Measurements from ENCODE around the gene KCNMB4.
"Not testable (repeated sequence)": the region's sequence is repeated elsewhere in the genome, so short reads cannot be mapped to it uniquely, and the experiment has no call there.

Gene KCNMB4

DNA sequence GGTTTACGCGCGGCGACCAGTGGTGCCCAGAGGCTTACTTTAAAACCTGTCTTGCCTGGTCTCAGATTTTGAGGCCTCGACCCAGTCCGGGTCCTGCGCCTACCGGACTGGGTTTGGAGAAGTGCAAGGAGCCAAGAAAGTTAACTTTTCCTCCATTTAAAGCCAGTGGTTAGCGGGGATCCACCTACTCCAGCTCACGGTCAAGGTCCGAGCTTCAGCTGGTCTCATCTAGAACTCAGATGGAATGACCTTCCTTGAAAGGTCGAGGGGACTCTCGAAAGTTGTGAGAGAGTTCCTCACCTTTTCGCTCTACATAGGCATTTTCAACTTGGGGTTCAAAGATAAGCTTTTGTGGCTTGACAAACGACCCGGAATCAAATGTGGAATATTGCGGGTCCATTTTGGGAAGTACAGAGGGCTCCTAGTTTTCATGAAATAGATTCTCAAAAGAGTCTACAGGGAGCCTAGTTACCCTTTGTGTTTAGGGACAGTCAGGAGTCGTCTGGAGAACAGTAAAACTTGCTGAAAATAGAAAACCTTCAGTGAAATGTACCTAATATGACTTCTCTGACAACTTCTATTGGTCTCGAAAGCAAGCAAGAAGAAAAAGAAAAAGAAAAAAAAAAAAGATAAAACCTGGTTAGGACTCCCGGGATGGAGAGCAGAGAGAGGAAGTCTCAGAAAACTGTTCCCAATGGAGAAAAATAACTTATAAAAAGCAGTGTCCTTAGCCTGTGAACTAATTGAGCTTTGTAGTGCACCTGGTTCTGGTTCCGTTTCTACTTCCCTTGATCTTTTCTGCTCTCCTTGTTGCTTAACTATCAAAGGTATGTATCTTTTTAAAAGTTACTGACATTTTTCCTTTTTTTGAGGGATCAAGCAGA is 1.4 kb downstream of the KCNMB4 start:
- Histone ChIP-seq H3K27ac (ENCODE audit: low read depth in 2 of 2, low read length in 2 of 2) (no peak overlapping the region), H3K9me3 (ENCODE audit: control insufficient read depth in 2 of 2, low read length in 2 of 2) (no peaks in the 10 kb centered on the region), H3K9ac (ENCODE audit: low read depth in 1 of 2, low read length in 2 of 2) (peak overlapping the region; percentile 0 to 26), H3K36me3 (ENCODE audit: control insufficient read depth in 2 of 2, insufficient read depth in 2 of 2, low read length in 2 of 2) (no peaks in the 10 kb centered on the region), H3K4me3 (ENCODE audit: low read length in 2 of 2) (peak overlapping the region; percentile 59 to 79), H3K27me3 (ENCODE audit: control insufficient read depth in 2 of 2, insufficient read depth in 2 of 2, low read length in 2 of 2) (peaks cover 14 to 30% of the 10 kb centered on the region in 2 donors), H3K4me1 (ENCODE audit: control insufficient read depth in 2 of 2, insufficient read depth in 2 of 2, low read length in 2 of 2) (peaks cover 9 to 10% of the 10 kb centered on the region in 2 donors)

DNA sequence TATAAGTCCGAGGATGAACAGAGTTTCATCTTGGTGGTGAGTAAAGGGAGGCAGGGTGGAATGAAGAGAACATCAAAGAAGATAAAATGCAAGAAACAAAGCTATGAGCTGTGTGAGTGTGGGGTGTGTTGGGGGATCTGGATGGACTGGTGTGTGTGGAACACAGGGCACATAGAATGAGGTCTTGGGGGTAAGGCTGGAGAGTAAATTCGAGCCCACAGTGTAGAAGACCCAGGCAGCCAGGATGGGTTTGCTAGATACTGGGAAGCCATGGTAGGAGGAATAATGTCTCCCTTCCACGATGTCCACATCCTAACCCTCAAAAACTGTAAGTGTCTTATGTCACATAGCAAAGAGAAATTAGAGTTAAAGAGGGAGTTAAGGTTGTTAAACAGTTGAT is 6.8 kb downstream of the KCNMB4 start:
- Histone ChIP-seq H3K9ac (ENCODE audit: low read depth in 1 of 2, low read length in 2 of 2) (no peak overlapping the region), H3K9me3 (ENCODE audit: control insufficient read depth in 2 of 2, low read length in 2 of 2) (no peaks in the 10 kb centered on the region)

DNA sequence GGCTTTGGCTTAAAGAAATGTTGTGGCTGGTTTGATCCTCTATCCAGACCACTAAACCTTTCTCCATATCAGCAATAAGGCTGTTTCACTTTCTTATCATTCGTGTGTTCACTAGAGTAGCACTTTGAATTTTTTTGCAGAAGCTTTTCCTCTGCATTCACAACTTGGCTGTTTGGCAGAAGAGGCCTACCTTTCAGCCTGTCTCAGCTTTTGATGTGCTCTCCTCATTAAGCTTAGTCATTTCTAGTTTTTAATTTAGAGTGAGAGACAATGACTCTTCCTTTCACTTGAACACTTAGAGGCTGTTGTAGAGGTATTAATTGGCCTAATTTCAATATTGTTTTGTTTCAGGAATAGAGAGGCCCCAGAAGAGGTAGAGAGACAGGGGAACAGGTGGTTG is 13.8 kb downstream of the KCNMB4 start:
- Histone ChIP-seq H3K36me3 (ENCODE audit: control insufficient read depth in 2 of 2, insufficient read depth in 2 of 2, low read length in 2 of 2) (no peaks in the 10 kb centered on the region), H3K9me3 (ENCODE audit: control insufficient read depth in 2 of 2, low read length in 2 of 2) (no peaks in the 10 kb centered on the region), H3K27me3 (ENCODE audit: control insufficient read depth in 2 of 2, insufficient read depth in 2 of 2, low read length in 2 of 2) (no peaks in the 10 kb centered on the region), H3K9ac (ENCODE audit: low read depth in 1 of 2, low read length in 2 of 2) (no peak overlapping the region), H3K27ac (ENCODE audit: low read depth in 2 of 2, low read length in 2 of 2) (no peak overlapping the region), H3K4me3 (ENCODE audit: low read length in 2 of 2) (no peak overlapping the region), H3K4me1 (ENCODE audit: control insufficient read depth in 2 of 2, insufficient read depth in 2 of 2, low read length in 2 of 2) (no peaks in the 10 kb centered on the region)

More for the DNA sequence above, 6.8 kb downstream of the KCNMB4 start:
- no peaks in the 10 kb centered on the region for H3K27me3 ChIP-seq (ENCODE audit: control insufficient read depth in 2 of 2, insufficient read depth in 2 of 2, low read length in 2 of 2)
- no peak overlapping the region for H3K4me3 ChIP-seq (ENCODE audit: low read length in 2 of 2)
- no peak overlapping the region for H3K27ac ChIP-seq (ENCODE audit: low read depth in 2 of 2, low read length in 2 of 2)
- no peaks in the 10 kb centered on the region for H3K36me3 ChIP-seq (ENCODE audit: control insufficient read depth in 2 of 2, insufficient read depth in 2 of 2, low read length in 2 of 2)
- H3K4me1 ChIP-seq (ENCODE audit: control insufficient read depth in 2 of 2, insufficient read depth in 2 of 2, low read length in 2 of 2), result no peaks in the 10 kb centered on the region

DNA sequence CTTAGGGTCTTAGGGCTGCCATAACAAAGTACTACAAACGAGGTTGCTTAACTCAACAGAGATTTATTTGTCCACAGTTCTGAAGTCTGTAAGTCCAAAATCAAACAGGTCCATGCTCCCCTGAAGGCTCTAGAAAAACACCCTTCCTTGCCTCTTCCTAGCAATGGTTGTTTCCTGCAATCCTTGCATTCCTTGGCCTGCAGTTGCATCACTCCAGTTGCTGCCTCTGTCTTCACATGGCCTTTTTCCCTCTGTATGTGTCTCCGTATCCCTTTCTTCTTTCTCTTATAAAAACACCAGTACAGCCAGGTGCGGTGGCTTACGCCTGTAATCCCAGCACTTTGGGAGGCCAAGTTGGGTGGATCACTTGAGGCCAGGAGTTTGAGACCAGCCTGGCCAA is 17.4 kb downstream of the KCNMB4 start:
- no peaks in the 10 kb centered on the region for H3K9me3 ChIP-seq (ENCODE audit: control insufficient read depth in 2 of 2, low read length in 2 of 2)
- no peaks in the 10 kb centered on the region for H3K27me3 ChIP-seq (ENCODE audit: control insufficient read depth in 2 of 2, insufficient read depth in 2 of 2, low read length in 2 of 2)
- H3K9ac ChIP-seq (ENCODE audit: low read depth in 1 of 2, low read length in 2 of 2), result no peak overlapping the region
- no peak overlapping the region for H3K4me3 ChIP-seq (ENCODE audit: low read length in 2 of 2)
- no peaks in the 10 kb centered on the region for H3K36me3 ChIP-seq (ENCODE audit: control insufficient read depth in 2 of 2, insufficient read depth in 2 of 2, low read length in 2 of 2)
- H3K4me1 ChIP-seq (ENCODE audit: control insufficient read depth in 2 of 2, insufficient read depth in 2 of 2, low read length in 2 of 2), result no peaks in the 10 kb centered on the region
- H3K27ac ChIP-seq (ENCODE audit: low read depth in 2 of 2, low read length in 2 of 2), result no peak overlapping the region

DNA sequence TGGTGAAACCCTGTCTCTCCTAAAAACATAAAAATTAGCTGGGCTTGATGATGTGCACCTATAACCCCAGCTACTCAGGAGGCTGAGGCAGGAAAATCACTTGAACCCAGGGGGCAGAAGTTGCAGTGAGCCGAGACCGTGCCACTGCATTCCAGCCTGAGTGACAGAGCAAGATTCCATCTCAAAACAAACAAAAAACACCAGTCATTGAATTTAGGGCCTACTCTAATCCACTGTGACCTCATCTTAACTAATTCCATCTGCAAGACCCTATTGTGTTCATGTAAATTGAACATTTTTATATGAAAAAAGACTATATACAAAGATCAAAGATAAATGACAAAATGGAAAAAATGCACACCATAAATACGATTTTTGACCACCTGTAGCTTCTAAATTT is 17.8 kb downstream of the KCNMB4 start:
- no peaks in the 10 kb centered on the region for H3K4me1 ChIP-seq (ENCODE audit: control insufficient read depth in 2 of 2, insufficient read depth in 2 of 2, low read length in 2 of 2)
- H3K9ac ChIP-seq (ENCODE audit: low read depth in 1 of 2, low read length in 2 of 2), result no peak overlapping the region
- no peaks in the 10 kb centered on the region for H3K27me3 ChIP-seq (ENCODE audit: control insufficient read depth in 2 of 2, insufficient read depth in 2 of 2, low read length in 2 of 2)
- no peak overlapping the region for H3K4me3 ChIP-seq (ENCODE audit: low read length in 2 of 2)
- no peaks in the 10 kb centered on the region for H3K9me3 ChIP-seq (ENCODE audit: control insufficient read depth in 2 of 2, low read length in 2 of 2)
- no peaks in the 10 kb centered on the region for H3K36me3 ChIP-seq (ENCODE audit: control insufficient read depth in 2 of 2, insufficient read depth in 2 of 2, low read length in 2 of 2)
- no peak overlapping the region for H3K27ac ChIP-seq (ENCODE audit: low read depth in 2 of 2, low read length in 2 of 2)

DNA sequence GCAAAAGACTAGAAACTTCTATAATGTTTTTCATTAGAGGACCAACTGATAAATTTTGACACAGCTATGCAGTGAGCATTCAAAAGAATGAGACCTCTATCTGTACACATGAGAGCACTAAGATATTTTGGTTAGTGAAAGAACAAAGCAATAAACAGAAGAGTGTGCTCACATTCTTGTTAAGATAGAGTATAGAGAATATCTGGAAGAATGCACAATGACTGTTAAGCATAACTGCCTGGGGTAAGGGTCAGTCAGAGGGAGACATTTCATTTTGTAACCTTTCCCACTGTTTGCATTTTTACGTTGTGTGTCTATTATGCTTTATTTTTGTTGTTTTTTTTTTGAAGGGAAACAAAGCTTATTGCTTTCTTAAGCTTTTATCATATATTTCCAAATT is 20.7 kb downstream of the KCNMB4 start:
- Histone ChIP-seq H3K36me3 (ENCODE audit: control insufficient read depth in 2 of 2, insufficient read depth in 2 of 2, low read length in 2 of 2) (no peaks in the 10 kb centered on the region), H3K27me3 (ENCODE audit: control insufficient read depth in 2 of 2, insufficient read depth in 2 of 2, low read length in 2 of 2) (no peaks in the 10 kb centered on the region), H3K4me1 (ENCODE audit: control insufficient read depth in 2 of 2, insufficient read depth in 2 of 2, low read length in 2 of 2) (no peaks in the 10 kb centered on the region), H3K27ac (ENCODE audit: low read depth in 2 of 2, low read length in 2 of 2) (no peak overlapping the region), H3K9me3 (ENCODE audit: control insufficient read depth in 2 of 2, low read length in 2 of 2) (no peaks in the 10 kb centered on the region), H3K4me3 (ENCODE audit: low read length in 2 of 2) (no peak overlapping the region), H3K9ac (ENCODE audit: low read depth in 1 of 2, low read length in 2 of 2) (no peak overlapping the region)

DNA sequence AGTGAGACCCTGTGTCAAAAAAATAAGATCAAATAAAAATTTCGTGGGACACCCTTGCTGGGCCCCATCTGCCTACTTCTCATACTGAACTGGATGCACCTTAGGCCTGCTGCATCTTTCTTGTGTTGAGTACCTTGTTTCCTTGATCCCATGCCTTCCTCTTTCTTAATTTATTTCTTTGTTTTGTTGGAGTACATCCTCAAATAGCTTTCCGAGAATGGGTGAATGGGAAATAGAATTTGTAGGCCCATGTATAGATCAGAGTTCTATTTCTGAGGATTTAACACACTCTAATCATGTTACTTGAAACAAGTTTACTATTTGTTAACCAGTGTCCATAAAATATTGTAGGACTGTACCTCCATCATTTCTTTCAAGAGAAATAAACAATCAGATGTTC is 23.6 kb downstream of the KCNMB4 start:
- Histone ChIP-seq H3K4me1 (ENCODE audit: control insufficient read depth in 2 of 2, insufficient read depth in 2 of 2, low read length in 2 of 2) (no peaks in the 10 kb centered on the region), H3K36me3 (ENCODE audit: control insufficient read depth in 2 of 2, insufficient read depth in 2 of 2, low read length in 2 of 2) (no peaks in the 10 kb centered on the region), H3K9ac (ENCODE audit: low read depth in 1 of 2, low read length in 2 of 2) (no peak overlapping the region), H3K27me3 (ENCODE audit: control insufficient read depth in 2 of 2, insufficient read depth in 2 of 2, low read length in 2 of 2) (no peaks in the 10 kb centered on the region), H3K27ac (ENCODE audit: low read depth in 2 of 2, low read length in 2 of 2) (no peak overlapping the region), H3K4me3 (ENCODE audit: low read length in 2 of 2) (no peak overlapping the region), H3K9me3 (ENCODE audit: control insufficient read depth in 2 of 2, low read length in 2 of 2) (no peaks in the 10 kb centered on the region)

DNA sequence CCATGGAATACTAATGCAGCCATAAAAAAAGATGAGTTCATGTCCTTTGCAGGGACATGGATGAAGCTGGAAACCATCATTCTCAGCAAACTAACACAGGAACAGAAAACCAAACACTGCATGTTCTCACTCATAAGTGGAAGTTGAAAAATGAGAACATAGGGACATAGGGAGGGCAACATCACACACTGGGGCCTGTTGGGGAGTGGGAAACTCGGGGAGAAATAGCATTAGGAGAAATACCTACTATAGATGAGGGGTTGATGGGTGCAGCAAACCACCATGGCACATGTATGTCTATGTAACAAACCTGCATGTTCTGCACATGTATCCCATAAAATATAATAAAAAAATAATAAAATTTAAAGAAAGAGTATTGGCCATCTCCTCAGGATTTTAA is 26.5 kb downstream of the KCNMB4 start:
- not testable (repeated sequence) for H3K27me3 ChIP-seq (ENCODE audit: control insufficient read depth in 2 of 2, insufficient read depth in 2 of 2, low read length in 2 of 2); H3K9me3 ChIP-seq (ENCODE audit: control insufficient read depth in 2 of 2, low read length in 2 of 2); H3K9ac ChIP-seq (ENCODE audit: low read depth in 1 of 2, low read length in 2 of 2); H3K27ac ChIP-seq (ENCODE audit: low read depth in 2 of 2, low read length in 2 of 2); H3K4me1 ChIP-seq (ENCODE audit: control insufficient read depth in 2 of 2, insufficient read depth in 2 of 2, low read length in 2 of 2); H3K4me3 ChIP-seq (ENCODE audit: low read length in 2 of 2); H3K36me3 ChIP-seq (ENCODE audit: control insufficient read depth in 2 of 2, insufficient read depth in 2 of 2, low read length in 2 of 2)

DNA sequence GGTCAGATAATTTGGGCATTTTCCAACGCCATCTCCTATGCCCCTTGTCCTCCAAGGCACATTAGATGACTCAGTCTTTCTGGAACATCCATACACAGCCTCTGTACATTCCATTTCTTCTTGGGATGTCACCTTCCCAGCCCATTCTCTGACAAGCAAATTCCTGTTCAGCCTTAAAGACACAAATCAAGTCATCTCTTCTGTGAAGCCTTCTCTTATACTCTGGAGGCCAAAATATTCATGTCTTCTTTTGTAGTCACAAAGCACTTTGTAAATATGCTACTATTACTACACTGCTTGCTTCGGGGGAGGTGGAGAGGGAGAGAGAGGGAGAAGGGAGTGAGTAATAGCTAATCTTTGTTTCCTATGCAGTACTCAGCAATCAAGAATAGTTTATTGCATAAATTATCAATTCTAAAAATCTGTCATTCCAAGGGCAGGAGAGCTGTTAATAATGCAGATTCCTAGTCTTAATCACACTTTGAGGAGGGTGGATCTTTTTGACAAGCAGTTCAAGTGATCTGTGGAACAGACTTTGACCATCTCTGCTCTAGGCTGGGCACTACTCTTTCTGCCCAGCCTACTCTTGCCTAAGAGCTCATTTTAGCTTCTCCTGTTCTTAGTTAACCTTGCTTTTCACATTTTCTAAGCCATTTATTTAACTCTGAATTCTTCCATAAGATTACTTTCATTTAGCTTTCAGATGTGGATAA is 27.9 kb downstream of the KCNMB4 start:
- H3K36me3 ChIP-seq (ENCODE audit: control insufficient read depth in 2 of 2, insufficient read depth in 2 of 2, low read length in 2 of 2), result no peaks in the 10 kb centered on the region
- H3K9ac ChIP-seq (ENCODE audit: low read depth in 1 of 2, low read length in 2 of 2), result no peak overlapping the region
- H3K4me1 ChIP-seq (ENCODE audit: control insufficient read depth in 2 of 2, insufficient read depth in 2 of 2, low read length in 2 of 2), result no peaks in the 10 kb centered on the region
- no peaks in the 10 kb centered on the region for H3K27me3 ChIP-seq (ENCODE audit: control insufficient read depth in 2 of 2, insufficient read depth in 2 of 2, low read length in 2 of 2)
- no peak overlapping the region for H3K27ac ChIP-seq (ENCODE audit: low read depth in 2 of 2, low read length in 2 of 2)
- H3K4me3 ChIP-seq (ENCODE audit: low read length in 2 of 2), result no peak overlapping the region
- no peaks in the 10 kb centered on the region for H3K9me3 ChIP-seq (ENCODE audit: control insufficient read depth in 2 of 2, low read length in 2 of 2)

DNA sequence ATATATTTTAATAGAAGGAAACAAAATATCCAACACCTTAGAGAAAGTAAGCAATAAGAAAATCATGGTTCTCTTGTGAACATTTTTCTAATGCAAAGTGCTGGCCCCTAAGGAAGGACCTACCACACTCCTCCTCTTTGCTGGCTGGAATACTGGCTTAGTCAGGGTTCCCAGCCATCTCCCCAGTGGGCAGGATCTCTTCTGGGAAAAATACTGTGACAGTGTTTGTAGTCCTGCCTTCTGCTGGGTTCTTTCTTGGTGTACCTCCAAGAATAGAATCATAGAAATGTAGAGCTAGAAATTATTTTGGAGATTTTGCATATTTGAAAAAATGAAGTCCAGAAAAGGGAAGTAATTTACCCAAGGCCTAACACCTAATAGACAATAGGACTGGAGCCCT is 31.9 kb downstream of the KCNMB4 start:
- no peak overlapping the region for H3K27ac ChIP-seq (ENCODE audit: low read depth in 2 of 2, low read length in 2 of 2)
- no peaks in the 10 kb centered on the region for H3K9me3 ChIP-seq (ENCODE audit: control insufficient read depth in 2 of 2, low read length in 2 of 2)
- H3K4me3 ChIP-seq (ENCODE audit: low read length in 2 of 2), result no peak overlapping the region
- no peak overlapping the region for H3K9ac ChIP-seq (ENCODE audit: low read depth in 1 of 2, low read length in 2 of 2)
- H3K36me3 ChIP-seq (ENCODE audit: control insufficient read depth in 2 of 2, insufficient read depth in 2 of 2, low read length in 2 of 2), result no peaks in the 10 kb centered on the region
- no peaks in the 10 kb centered on the region for H3K27me3 ChIP-seq (ENCODE audit: control insufficient read depth in 2 of 2, insufficient read depth in 2 of 2, low read length in 2 of 2)
- no peaks in the 10 kb centered on the region for H3K4me1 ChIP-seq (ENCODE audit: control insufficient read depth in 2 of 2, insufficient read depth in 2 of 2, low read length in 2 of 2)

All from mucosa of rectum (tissue), 2 donors.